K562 (cell line): ENCODE results near the gene PNRC2. TPM values are rescaled to one million over a fixed set of nuclear protein-coding genes. Genes with fewer than 3 reads are reported as not detected.

Experiments used
- CHD1 ChIP-seq: fragments of 200-600 bp; sonication (generic); IDR thresholded peaks from one replicate; pipeline ENCODE4 v1.6.1; 2012; ENCODE audit warnings: mild to moderate bottlenecking, moderate library complexity, low read length, inconsistent platforms
- GABPB1 ChIP-seq: sonication (generic); formaldehyde crosslinking; IDR thresholded peaks from 2 replicates; pipeline ENCODE4 v1.8.0; 2022; ENCODE audit warnings: mild to moderate bottlenecking, missing genetic modification reagents
- HDAC3 ChIP-seq: fragments of 450-650 bp; IDR thresholded peaks from 2 replicates; pipeline ENCODE4 v1.6.1; 2018; ENCODE audit warnings: borderline replicate concordance, mild to moderate bottlenecking, moderate library complexity; ENCODE audit not compliant: partially characterized antibody
- HDAC6 ChIP-seq: IDR thresholded peaks from 2 replicates; pipeline ENCODE4 v1.6.1; 2012; ENCODE audit warnings: low read depth, mild to moderate bottlenecking, control low read depth, inconsistent platforms, low read length, moderate library complexity
- KLF13 ChIP-seq: fragments of 450-650 bp; IDR thresholded peaks from 2 replicates; pipeline ENCODE4 v1.6.1; 2016; ENCODE audit warnings: missing genetic modification characterization, low read depth, mild to moderate bottlenecking, missing compliant biosample characterization, moderate library complexity, borderline replicate concordance
- POLR2A ChIP-seq: fragments of 450-650 bp; conservative IDR thresholded peaks from 2 replicates; pipeline ENCODE4 v1.6.1; 2016
- POU5F1 ChIP-seq: fragments of 150-350 bp; IDR thresholded peaks from 2 replicates; pipeline ENCODE4 v1.6.1; 2014; ENCODE audit warnings: borderline replicate concordance, low read length, low read depth, mild to moderate bottlenecking; ENCODE audit not compliant: partially characterized antibody
- TAF1 ChIP-seq: IDR thresholded peaks from 2 replicates; pipeline ENCODE4 v1.6.1; 2011; ENCODE audit warnings: mild to moderate bottlenecking, low read length, moderate library complexity; ENCODE audit not compliant: insufficient read depth, control insufficient read depth, severe bottlenecking; ENCODE audit errors: extremely low read depth
- ZNF232 ChIP-seq: sonication (generic); formaldehyde crosslinking; IDR thresholded peaks from 2 replicates; pipeline ENCODE4 v1.8.0; 2022; ENCODE audit warnings: mild to moderate bottlenecking, missing genetic modification reagents
- polyA plus RNA-seq, 8 experiments: library from polyadenylated mRNA; depleted of rRNA in 4 of 8; stranded (reverse) in 5 of 8; unstranded in 3 of 8; fragments of >200 nt; fragmentation: Nextera tagmentation in 2 of 8; fragmentation: Illumina TruSeq in 1 of 8; extraction: Ambion mirVana in 2 of 8; extraction: Trizol in 1 of 8; gene quantifications; 2 replicates each; pipeline versions ENCODE4 v1.2.1 to v1.2.3, GENCODE V29; 2011 to 2014; ENCODE audit warnings: inconsistent platforms in 1 of 8, missing spikeins in 1 of 8
- total RNA-seq, 7 experiments: library from RNA; depleted of rRNA in 6 of 7; stranded (reverse); fragments of >200 nt in 6 of 7; fragmentation: Illumina TruSeq in 2 of 7; extraction: Trizol in 2 of 7; gene quantifications; 2 replicates each; pipeline versions ENCODE4 v1.2.1 to v1.2.3, GENCODE V29; 2011 to 2021; ENCODE audit warnings: low replicate concordance in 1 of 7
- TF ChIP-seq, protein P1 (sequence below): fragments of 450-650 bp; IDR thresholded peaks from 2 replicates; pipeline ENCODE4 v1.6.1; 2016; ENCODE audit warnings: low read depth
- TF ChIP-seq, protein P2 (sequence below): fragments of 450-650 bp; IDR thresholded peaks from 2 replicates; pipeline ENCODE4 v1.6.1; 2016; ENCODE audit warnings: mild to moderate bottlenecking
- TF ChIP-seq, protein P3 (sequence below): sonication (generic); formaldehyde crosslinking; IDR thresholded peaks from 2 replicates; pipeline ENCODE4 v1.8.1; 2022; ENCODE audit warnings: missing genetic modification reagents

PNRC2 gene
- total and polyA plus RNA-seq, 9 of the 15 experiments (the other 6 are each of a cell fraction or from before 2014, with no cell fraction given), result 127 to 303 (median 203) TPM

DNA sequence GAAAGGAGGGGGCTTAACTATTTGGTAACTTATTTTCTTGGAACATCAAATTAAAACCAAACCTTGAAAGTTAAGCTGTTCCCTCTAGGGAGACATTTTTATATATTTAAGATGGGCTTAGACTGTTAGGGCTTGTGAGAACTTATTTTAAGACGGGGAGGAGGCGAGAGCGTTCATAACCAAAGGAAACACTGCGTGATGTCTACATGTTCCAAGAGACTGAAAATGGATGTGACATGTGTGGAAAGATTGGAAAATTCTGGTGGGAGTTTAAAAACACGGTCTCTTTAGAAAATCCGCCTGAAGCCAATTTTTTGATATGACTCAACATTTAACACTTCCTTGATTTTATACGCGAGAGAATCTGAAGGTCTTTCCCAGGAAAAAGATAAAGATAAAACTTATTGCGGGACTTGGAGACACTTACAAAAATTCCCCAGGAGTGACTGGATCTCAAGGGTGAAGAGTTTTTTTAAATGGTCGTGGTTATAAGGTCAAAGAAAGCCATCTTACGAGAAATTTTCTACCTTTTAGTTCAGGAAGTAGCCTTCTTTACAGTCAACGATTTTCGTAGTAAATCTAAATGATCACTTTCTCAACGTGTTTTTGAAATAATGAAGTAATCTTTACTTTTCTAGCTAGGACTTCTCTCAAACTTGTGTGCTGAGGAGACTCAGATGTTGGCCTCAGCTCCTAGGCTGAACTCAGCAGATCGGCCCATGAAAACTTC is 828 bp downstream of the PNRC2 start (continued):
- TF ChIP-seq, protein P1, sequence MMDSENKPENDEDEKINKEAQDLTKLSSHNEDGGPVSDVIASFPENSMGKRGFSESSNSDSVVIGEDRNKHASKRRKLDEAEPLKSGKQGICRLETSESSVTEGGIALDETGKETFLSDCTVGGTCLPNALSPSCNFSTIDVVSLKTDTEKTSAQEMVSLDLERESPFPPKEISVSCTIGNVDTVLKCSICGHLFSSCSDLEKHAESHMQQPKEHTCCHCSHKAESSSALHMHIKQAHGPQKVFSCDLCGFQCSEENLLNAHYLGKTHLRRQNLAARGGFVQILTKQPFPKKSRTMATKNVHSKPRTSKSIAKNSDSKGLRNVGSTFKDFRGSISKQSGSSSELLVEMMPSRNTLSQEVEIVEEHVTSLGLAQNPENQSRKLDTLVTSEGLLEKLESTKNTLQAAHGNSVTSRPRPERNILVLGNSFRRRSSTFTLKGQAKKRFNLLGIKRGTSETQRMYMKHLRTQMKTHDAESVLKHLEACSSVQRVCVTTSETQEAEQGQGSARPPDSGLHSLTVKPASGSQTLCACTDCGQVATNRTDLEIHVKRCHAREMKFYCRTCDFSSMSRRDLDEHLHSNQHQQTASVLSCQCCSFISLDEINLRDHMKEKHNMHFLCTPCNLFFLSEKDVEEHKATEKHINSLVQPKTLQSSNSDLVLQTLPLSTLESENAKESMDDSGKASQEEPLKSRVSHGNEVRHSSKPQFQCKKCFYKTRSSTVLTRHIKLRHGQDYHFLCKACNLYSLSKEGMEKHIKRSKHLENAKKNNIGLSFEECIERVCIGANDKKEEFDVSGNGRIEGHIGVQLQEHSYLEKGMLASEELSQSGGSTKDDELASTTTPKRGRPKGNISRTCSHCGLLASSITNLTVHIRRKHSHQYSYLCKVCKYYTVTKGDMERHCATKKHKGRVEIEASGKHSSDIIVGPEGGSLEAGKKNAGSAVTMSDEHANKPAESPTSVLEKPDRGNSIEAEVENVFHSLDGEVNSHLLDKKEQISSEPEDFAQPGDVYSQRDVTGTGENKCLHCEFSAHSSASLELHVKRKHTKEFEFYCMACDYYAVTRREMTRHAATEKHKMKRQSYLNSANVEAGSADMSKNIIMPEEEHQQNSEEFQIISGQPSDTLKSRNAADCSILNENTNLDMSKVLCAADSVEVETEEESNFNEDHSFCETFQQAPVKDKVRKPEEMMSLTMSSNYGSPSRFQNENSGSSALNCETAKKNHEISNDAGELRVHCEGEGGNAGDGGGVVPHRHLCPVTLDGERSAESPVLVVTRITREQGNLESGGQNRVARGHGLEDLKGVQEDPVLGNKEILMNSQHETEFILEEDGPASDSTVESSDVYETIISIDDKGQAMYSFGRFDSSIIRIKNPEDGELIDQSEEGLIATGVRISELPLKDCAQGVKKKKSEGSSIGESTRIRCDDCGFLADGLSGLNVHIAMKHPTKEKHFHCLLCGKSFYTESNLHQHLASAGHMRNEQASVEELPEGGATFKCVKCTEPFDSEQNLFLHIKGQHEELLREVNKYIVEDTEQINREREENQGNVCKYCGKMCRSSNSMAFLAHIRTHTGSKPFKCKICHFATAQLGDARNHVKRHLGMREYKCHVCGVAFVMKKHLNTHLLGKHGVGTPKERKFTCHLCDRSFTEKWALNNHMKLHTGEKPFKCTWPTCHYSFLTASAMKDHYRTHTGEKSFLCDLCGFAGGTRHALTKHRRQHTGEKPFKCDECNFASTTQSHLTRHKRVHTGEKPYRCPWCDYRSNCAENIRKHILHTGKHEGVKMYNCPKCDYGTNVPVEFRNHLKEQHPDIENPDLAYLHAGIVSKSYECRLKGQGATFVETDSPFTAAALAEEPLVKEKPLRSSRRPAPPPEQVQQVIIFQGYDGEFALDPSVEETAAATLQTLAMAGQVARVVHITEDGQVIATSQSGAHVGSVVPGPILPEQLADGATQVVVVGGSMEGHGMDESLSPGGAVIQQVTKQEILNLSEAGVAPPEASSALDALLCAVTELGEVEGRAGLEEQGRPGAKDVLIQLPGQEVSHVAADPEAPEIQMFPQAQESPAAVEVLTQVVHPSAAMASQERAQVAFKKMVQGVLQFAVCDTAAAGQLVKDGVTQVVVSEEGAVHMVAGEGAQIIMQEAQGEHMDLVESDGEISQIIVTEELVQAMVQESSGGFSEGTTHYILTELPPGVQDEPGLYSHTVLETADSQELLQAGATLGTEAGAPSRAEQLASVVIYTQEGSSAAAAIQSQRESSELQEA, result no peak
- TF ChIP-seq POU5F1, result no peak
- peak; percentile 27 for TF ChIP-seq CHD1
- TF ChIP-seq KLF13 (tag), result no peak
- TF ChIP-seq POLR2A, result no peak; the same call in 1 of the 2 replicates
- TF ChIP-seq, protein P2, sequence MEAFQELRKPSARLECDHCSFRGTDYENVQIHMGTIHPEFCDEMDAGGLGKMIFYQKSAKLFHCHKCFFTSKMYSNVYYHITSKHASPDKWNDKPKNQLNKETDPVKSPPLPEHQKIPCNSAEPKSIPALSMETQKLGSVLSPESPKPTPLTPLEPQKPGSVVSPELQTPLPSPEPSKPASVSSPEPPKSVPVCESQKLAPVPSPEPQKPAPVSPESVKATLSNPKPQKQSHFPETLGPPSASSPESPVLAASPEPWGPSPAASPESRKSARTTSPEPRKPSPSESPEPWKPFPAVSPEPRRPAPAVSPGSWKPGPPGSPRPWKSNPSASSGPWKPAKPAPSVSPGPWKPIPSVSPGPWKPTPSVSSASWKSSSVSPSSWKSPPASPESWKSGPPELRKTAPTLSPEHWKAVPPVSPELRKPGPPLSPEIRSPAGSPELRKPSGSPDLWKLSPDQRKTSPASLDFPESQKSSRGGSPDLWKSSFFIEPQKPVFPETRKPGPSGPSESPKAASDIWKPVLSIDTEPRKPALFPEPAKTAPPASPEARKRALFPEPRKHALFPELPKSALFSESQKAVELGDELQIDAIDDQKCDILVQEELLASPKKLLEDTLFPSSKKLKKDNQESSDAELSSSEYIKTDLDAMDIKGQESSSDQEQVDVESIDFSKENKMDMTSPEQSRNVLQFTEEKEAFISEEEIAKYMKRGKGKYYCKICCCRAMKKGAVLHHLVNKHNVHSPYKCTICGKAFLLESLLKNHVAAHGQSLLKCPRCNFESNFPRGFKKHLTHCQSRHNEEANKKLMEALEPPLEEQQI, result no peak
- no peak for TF ChIP-seq TAF1
- TF ChIP-seq GABPB1 (CRISPR knock-in tag), result no peak
- TF ChIP-seq ZNF232 (CRISPR knock-in tag), result no peak
- no peak for TF ChIP-seq HDAC6
- TF ChIP-seq, protein P3, sequence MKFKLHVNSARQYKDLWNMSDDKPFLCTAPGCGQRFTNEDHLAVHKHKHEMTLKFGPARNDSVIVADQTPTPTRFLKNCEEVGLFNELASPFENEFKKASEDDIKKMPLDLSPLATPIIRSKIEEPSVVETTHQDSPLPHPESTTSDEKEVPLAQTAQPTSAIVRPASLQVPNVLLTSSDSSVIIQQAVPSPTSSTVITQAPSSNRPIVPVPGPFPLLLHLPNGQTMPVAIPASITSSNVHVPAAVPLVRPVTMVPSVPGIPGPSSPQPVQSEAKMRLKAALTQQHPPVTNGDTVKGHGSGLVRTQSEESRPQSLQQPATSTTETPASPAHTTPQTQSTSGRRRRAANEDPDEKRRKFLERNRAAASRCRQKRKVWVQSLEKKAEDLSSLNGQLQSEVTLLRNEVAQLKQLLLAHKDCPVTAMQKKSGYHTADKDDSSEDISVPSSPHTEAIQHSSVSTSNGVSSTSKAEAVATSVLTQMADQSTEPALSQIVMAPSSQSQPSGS (CRISPR knock-in tag), result no peak
- no peak for TF ChIP-seq HDAC3
